NCI-H2029 treated with DMSO at 0.1 percent for 48 hours (cell line): ENCODE results near the gene FAM89A.
A peak's percentile ranks its signal among the peaks of the same experiment; 100 is the strongest.
"Not testable (repeated sequence)": the region's sequence is repeated elsewhere in the genome, so short reads cannot be mapped to it uniquely, and the experiment has no call there.

Experiments used
- DNase-seq: peaks from one replicate; lab custom pipeline; 2025; lab: John Stamatoyannopoulos, UW

The FAM89A gene

DNA sequence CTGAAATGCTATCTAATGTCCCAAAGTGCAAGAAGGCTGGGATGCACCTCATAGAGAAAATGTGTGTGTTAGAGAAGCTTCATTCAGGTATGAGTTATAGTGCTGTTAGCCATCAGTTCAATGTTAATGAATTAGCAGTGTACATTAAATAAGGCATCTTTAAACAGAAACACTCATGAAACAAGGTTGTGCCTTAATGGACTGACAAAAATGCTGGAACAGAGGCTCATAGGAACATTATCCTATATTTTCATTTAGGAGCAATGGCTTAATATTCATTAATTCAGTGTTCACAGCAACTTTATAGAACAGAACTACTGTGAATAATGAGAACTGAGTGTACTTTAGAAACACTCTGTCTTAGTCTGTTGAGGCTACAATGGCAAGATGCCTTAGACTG, 15.2 kb upstream of the FAM89A start:
- DNase-seq: no peak

DNA sequence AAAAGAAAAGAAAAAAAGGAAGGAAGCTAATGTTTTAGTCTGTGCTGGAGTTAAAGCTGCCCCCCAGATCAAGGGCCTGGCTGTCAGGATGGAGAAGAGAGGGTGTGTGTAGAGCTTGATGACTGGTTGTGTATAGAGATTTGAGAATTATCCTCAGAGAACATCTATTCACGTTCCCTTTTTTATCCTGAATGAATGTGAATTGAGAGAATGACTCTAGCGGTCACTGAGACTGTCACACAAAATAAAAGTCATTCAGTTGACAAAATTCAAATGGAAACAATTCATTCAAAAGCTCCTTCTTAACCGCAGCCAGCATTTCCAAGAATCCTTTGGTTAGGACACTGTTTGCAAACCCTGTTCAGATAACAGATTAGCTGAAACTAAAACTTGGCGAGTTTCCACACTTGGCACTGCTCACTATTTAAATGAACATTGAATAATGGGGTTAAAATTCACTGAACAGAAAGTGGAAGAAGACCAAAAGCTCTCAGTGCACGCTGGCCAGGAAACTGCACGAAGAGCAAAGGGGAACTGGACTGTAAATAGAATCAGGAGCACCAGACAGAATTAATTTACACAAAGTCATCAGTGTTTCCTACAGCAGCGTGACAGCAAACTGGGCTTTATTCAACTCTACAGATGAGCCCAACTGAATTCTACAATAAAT, 13.6 kb upstream of the FAM89A start:
- peak; percentile 76 for DNase-seq

DNA sequence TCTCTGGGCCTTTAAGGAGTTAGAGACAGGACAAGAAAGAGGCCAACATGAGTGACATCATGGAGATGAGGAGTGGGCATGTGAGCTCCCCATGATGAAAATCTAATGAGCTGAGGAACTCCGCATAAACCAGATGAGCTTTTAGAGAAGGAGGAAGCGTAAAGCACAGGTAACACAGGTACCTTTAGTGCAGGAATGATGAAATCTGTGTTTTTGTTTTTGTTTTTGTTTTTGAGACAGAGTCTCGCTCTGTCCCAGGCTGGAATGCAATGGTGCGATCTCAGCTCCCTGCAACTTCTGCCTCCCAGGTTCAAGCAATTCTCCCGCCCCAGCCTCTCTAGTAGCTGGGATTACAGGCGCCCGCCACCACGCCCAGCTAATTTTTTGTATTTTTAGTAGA, 12.7 kb upstream of the FAM89A start:
- no peak for DNase-seq

DNA sequence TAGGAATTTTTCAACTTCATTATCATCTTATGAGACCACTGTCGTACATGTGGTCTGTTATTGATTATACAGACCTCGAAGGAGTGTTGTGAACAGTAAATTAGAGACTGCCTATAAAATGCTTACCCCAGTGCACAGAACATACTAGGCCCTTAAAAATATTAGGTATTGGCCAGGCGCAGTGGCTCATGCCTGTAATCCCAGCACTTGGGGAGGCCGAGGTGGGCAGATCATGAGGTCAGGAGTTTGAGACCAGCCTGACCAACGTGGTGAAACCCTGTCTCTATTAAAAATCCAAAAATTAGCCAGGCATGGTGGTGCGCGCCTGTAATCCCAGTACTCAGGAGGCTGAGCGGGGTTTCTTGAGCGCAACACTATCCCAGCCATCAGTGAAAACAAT, 10.9 kb upstream of the FAM89A start:
- not testable (repeated sequence) for DNase-seq

DNA sequence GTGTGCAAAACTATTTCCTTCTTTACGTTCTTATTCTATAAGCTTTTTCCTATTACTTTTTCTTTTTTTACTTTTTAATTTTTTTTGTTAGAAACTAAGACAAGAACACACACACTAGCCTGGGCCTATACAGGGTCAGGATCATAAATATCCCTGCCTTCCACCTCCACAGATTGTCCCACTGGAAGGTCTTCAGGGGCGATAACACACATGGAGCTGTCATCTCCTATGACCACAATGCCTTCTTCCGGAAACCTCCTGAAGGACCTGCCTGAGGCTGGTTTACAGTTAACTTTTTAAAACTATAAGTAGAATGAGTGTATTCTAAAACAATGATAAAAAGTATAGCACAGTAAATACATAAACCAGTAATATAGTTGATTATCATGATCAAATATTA, 10.3 kb upstream of the FAM89A start:
- no peak for DNase-seq

DNA sequence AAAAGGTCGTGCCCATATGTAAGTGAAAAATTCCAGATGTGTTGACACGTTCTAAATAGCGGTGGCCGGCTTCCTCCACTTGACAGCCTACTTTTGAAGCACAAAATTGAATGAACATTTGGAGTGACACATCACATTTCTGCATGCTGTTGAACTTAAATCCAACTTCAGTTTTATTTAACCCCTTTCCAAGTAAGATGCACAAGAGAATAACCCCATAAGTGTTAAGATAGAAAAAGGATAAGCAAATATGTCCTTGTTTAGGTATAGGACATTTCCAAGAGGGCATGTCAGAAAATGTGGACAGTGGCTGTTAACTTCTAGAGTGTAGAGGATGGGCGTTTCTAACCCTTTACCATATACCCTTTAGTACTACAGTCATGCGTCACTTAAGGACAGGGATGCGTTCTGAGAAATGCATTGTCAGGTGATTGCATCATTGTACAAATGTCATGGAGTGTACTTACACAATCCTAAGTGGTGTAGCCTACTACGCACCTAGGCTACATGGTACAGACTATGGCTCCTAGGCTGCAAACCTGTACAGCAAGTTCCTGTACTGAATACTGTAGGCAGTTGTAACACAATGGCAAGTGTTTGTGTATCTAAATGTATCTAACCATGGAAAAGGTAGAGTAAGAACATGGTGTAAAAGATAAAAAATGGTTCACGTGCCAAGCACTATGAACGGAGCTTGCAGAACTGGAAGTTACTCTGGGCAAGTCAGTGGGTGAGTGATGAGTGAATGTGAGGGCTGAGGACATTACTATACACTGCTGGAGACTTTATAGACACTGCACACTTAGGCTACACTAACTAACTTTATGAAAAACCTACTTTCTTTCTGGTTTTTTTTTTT, 9.3 kb upstream of the FAM89A start:
- DNase-seq: no peak

DNA sequence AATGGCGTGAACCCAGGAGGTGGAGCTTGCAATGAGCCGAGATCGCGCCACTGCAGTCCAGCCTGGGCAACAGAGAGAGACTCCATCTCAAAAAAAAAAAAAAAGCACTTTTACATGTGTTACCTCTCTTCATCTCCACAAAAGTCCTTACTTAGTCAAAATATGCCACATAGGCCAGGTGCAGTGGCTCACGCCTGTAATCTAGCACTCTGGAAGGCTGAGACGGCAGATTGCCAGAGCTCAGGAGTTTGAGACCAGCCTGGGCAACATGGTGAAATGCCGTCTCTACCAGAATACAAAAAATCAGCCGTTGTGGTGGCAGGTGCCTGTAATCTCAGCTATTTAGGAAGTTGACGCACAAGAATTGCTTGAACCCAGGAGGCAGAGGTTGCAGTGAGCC, 8.4 kb upstream of the FAM89A start:
- DNase-seq: not testable (repeated sequence)

DNA sequence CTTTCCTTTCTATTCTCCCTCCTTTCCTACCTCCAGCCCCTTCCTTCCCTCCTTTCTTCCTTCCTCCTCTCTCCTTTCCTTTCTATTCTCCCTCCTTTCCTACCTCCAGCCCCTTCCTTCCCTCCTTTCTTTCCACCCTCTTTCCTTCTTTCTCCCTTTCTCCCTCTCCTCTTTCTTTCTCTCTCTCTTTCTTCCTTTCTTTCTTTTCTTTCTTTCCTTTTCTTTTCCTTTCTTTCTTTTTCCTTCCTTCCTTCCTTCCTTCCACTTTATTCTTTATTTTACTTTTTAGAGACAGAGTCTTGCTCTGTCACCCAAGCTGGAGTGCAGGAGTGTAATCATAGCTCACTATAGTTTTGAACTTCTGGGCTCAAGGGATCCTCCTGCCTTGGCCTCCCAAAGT, 7.5 kb upstream of the FAM89A start:
- not testable (repeated sequence) for DNase-seq

DNA sequence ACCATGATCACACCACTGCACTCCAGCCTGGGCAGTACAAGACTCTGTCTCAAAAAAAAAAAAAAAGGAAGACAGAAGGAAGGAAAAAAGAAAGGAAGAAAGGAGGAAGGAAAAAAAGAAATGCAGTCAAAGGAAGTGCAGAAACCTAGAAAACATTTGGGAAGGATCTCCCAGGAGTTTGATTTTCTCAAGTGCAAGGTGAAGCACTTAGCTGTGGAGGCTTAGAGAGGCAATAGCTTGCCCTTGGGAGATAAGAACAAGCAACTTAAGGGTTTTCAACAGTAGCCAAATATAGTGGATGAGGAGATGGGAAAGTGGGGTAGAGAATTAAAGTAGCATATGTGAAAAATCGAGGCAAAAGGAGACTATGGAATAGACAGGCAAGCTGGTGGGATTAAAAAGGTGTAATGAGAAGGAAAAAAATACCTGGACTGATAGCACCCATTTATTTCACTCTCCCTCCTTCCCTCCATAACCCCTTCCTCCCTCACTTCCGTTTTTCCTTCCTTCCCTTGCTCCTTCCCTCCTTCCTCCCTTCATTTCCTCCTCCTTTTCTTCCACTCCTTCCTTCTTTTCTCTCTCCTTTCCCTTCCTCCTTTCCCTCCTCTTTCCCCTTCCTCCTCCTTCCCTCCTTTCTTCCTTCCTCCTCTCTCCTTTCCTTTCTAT, 6.8 kb upstream of the FAM89A start:
- no peak for DNase-seq

DNA sequence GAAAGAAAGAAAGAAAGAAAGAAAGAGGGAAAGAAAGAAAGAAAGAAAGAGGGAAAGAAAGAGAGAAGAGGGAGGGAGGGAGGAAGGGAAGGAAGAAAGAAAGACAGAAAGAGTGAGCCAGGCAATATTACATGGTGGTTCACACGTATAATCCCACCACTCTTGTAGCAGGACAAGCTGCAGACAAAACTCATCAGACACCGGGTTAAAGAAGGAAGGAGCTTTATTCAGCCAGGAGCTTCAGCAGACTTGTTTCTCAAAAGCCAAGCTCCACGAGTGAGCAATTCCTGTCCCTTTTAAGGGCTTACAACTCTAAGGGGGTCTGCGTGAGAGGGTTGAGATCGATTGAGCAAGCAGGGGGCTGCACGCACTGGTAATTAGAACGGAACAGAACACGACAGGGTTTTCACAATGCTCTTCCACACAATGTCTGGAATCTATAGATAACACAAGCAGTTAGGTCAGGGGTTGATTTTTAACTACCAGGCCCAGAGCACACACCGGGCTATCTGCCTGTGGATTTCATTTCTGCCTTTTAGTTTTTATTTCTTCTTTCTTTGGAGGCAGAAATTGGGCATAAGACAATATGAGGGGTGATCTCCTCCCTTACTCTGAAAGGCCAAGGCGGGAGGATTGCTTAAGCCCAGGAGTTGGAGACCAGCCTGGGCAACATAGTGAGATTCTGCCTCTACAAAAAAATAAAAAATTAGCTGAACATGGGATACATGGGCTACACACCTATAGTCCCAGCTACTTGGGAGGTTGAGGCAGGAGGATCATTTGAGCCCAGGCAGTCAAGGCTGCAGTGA, 6.1 kb upstream of the FAM89A start:
- DNase-seq: not testable (repeated sequence)

DNA sequence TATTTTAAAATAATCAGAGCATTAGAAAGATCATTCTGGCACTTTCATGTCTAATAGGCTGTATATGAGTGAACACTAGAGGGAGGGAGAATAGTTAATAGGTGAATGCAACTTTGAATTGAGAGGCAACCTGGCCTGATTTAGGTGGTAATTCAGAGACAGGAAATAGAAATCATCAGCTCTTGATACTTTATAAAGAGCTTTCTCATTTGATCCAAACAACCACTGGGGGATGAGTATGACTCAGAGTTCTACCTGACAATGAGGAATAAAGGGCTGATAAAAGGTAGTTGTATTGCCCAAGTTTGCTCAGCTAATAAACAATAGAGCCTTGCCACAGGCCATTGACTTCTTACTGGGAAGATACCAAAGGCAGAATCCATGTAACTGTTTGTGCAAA, 5.2 kb upstream of the FAM89A start:
- no peak for DNase-seq

DNA sequence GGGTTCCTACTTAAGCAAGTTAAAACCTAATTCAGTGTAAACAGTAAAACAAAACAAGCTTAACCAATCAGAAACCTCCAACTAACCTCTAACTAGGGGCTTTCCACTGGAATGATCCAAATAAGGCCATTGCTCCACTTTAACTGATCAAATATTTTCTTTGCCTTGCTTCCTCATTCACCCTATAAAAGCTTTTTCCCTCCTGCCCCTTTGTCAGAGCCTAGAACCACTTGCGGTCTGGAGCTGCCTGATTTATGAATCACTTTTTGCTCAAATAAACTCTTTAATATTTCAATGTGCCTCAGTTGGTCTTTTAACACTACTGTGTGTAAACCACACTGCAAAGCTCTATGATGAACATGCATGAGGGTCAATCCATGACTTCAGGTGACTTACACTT, 4.5 kb upstream of the FAM89A start:
- no peak for DNase-seq

DNA sequence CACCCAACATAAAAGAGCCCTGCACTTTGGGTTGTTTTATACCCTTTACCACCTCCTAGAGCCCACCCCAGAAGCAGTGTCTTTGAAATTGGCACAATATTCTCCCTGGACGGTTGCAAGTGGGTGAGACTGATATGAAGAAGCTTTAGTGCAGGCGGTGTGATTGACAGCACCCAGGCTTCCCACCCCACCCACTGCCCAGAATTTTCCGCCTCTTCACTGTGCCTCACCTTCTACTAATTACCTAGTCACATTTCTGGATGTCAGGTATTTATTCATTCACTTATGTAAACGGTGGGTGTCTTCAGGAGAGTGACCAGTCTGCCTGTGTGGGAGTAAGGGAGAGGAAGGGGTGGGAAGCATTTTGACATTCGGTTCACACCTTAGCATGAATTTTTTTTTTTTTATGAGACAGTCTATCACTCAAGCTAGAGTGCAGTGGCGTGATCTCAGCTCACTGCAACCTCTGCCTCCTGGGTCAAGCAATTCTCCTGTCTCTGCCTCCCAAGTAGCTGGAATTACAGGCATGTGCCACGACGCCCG, 1.7 kb upstream of the FAM89A start:
- DNase-seq: no peak

DNA sequence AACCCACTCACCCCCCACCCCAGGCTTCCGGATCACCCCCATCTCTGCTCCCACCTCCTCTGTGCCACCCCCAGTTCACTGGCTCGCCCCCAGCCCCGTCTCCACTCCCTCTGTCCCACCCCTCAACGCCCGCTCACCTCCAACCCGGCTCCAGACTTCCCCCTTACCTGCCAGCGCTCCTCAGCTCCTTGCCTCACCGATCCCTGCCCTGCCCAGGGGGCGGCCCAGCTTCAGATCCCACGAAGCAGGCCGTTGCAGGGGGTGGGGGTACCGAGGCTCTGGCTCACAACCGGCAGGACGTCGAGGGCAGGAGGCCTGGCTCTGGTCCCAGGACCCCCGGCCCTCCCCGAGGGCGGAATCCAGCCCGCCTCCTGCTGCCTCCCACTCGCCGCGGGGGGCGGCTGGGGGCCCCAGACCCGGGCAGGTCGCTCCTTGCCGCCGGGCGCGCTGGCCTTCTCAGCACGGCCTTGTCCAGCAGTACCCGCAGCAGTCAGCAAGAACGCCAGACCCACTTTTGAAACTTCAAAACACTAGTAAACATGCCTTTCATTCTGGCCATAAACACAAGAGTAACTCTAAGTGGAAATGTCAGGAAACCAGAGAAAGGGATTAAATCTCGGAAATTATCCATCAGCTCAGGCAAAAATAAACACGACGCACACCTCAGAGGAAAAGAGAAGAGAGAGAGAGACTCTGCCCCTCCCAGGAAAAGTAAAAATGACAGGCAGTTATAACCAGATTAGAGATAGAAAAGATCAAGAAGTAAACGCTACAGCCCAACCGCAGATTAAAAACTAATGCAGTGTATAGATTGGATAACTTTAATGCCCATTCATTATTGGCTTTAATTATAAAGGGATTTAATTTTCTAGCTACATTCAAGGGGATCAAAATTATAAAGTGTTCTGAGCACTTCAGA, 1.0 kb upstream of the FAM89A start:
- DNase-seq: no peak

DNA sequence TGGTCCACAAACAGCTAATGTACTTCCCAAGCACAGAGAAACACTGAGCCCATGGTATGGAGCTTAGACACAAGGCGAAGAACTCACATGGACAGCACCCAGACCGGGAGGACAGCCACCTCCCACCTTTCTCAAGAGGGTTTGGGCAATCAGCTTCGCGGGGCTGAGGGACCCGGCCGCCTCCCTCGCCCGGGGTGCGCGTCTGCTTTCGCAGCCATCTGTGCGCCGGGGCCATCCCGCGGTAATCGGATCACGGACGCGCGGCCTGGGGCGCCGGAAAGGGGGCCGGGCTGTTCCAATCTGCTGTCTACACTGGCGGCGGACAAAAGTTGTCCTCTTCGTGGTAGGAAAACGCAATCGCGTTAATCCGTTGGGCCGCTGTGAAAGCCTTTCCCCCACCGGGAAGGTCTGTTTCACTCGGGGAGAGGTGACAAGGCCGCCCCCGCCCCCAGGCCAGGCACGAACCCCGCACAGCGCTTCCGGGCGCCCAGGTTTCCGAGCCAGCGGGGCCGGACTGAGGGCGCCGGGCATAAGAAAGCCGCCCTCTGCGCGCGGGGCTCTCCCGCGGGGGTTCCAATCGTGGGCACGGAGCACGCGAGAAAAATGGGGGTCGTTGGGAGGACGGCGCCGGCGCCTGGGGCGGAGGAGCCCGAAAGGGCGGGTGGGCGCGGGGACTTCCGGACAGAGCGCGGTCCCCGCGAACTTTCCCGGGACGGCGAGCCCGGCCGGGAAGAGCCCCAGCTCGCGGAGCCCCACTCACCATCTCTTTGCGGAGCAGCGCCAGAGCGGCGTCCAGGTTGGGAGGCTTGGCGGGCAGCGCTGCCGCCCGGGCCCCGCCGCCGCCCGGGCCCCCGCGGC, 664 bp downstream of the FAM89A start:
- DNase-seq: no peak

DNA sequence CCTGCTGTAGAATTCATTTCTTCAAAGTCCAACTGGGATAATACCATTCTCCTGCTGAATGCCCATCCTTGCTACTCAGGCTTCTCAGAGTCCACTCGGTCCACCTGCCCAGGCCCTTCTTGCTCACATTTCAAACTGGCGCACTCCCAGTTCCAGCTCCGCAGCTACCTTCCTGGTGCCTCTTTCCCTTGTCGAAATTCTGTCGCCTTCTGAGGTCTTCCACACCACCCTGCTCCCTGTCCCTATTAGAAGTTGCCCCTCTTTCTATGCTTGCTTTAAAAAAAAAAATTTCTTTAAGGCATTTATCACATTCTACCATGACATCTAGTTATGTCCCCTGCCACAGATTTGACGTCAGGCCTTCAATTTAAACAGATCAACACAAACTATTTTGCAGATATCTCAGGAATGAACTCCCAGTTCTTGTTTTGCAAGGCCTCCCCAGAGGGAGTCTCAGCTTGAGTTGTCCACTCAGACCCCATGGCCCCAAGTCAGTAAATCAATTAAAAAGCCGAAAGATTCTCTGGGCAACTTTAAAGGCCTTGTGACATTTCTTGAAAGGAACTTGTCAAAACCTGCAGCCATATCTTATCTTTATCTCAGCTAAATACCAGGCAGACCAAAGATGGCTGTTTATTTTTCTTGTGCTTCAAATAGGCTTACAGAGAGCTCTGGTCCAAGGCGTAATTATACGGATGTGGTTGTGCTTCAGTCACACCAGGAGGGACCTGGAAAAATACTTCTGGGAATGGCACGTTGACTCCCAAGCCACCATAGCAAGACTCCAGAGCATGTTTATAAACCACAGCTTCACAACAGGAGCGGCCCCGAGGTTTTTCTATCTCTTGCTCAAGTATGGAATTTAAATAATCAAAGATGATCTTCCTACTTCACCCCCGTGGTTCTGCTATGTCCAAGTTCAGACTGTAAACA, 2.2 kb downstream of the FAM89A start:
- no peak for DNase-seq

DNA sequence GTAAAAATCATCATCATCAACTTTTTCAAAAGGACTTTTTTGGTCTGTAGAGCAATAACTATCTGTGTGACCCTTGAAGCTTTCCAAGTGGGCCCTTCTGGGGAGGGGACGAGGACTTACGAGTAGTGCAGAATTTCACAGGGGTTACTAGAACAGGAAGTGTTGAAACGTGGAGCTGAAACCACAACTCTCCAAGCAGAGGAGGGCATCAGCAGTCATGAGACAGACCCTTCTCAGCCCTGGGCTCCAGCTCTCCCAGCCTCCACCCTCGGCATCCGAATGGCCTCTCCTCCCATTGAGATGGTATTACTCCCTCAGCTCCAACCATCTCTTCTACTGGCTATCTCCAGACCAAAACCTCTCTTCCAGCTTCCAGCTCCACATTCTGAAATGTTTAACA, 3.6 kb downstream of the FAM89A start:
- DNase-seq: no peak

DNA sequence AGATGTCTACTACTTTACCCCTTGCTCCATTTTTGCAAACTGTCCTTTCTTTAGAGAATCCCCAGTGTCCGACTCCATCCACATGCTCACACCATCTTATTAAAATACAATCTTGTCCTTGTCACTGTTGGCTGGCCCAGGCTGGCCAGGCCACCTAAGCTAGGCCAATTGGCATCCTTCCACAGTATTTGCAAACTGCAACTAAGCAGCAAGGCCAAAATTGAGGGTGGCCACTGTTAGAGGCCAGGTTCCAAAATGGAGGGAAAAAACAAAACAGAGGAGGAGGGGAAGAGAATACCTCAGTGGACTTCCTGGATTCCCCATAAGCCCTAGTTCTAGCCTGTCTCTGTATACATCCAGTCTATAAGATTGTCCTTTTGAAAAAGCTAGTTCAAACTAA, 4.3 kb downstream of the FAM89A start:
- no peak for DNase-seq

DNA sequence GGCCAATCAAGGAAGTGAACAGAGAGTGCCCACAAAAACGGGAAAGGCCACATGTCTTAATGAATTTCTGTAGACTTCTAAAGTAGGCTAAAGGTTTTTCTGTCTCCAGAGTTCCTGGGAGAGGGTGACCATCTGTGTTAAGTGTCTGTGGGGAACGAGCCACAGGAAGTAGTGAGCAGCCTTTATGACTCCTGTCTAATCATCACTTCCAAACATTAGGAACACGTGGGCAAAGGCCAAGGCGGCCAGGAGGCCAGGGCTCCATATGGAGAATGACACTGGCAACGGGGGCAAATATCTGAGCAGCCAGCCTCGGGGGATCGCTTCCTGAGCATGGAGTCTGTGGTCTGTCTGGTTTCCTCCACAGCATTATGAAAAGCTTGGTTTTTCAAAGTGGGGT, 7.1 kb downstream of the FAM89A start:
- no peak for DNase-seq
